GM12892 (cell line): ENCODE measurements around the gene UBR2.

Experiments used
- POLR2A ChIP-seq: IDR thresholded peaks from 2 replicates; pipeline ENCODE4 v1.6.1; 2011; ENCODE audit warnings: low read depth, low read length, control low read depth
- POLR2AphosphoS5 ChIP-seq: IDR thresholded peaks from 2 replicates; pipeline ENCODE4 v1.6.1; 2011; ENCODE audit warnings: low read depth, low read length, control low read depth

GRCh38 chr6:42545226-42545773 is 18.5 kb upstream of the UBR2 start:
- TF ChIP-seq POLR2AphosphoS5 (no peak), POLR2A (no peak)
